HUES64 (cell line): Measurements from ENCODE around the gene DNAH8. TPM values are rescaled to one million over a fixed set of nuclear protein-coding genes. Genes with fewer than 3 reads are reported as not detected.

ENCODE experiments used
- H3K27ac ChIP-seq: 2 replicates; pipeline ENCODE4 v1.7.0; 2013; ENCODE audit warnings: low read depth, low read length, inconsistent platforms
- H3K27me3 ChIP-seq: 2 replicates; pipeline ENCODE4 v1.6.1; 2013; ENCODE audit warnings: mild to moderate bottlenecking, low read length; ENCODE audit not compliant: insufficient read depth
- H3K36me3 ChIP-seq: 2 replicates; pipeline ENCODE4 v1.6.1; 2013; ENCODE audit warnings: mild to moderate bottlenecking, low read length; ENCODE audit not compliant: insufficient read depth
- H3K4me1 ChIP-seq: 2 replicates; pipeline ENCODE4 v1.6.1; 2013; ENCODE audit warnings: mild to moderate bottlenecking, low read length, moderate library complexity; ENCODE audit not compliant: insufficient read depth
- H3K4me3 ChIP-seq: 2 replicates; pipeline ENCODE4 v1.5.1; 2013; ENCODE audit warnings: mild to moderate bottlenecking, low read length, moderate library complexity
- H3K9ac ChIP-seq: 2 replicates; pipeline ENCODE4 v1.6.1; 2013; ENCODE audit warnings: mild to moderate bottlenecking, low read depth, low read length
- H3K9me3 ChIP-seq: 2 replicates; pipeline ENCODE4 v1.6.1; 2013; ENCODE audit warnings: low read depth, low read length; ENCODE audit not compliant: insufficient read depth
- whole genome bisulfite sequencing: fragments of 150-250, 120-280 bp; methylation state at CpG from one replicate; pipeline ENCODE4 v1.1.7; 2013; ENCODE audit warnings: missing lambda C conversion rate; 5-methylcytosine and 5-hydroxymethylcytosine counted together
- polyA plus RNA-seq, 2 experiments: library from polyadenylated mRNA; stranded (reverse); fragments of 50-300 nt; gene quantifications; one replicate each; pipeline ENCODE4 v1.2.3, GENCODE V29; 2013

DNAH8 gene, protein sequence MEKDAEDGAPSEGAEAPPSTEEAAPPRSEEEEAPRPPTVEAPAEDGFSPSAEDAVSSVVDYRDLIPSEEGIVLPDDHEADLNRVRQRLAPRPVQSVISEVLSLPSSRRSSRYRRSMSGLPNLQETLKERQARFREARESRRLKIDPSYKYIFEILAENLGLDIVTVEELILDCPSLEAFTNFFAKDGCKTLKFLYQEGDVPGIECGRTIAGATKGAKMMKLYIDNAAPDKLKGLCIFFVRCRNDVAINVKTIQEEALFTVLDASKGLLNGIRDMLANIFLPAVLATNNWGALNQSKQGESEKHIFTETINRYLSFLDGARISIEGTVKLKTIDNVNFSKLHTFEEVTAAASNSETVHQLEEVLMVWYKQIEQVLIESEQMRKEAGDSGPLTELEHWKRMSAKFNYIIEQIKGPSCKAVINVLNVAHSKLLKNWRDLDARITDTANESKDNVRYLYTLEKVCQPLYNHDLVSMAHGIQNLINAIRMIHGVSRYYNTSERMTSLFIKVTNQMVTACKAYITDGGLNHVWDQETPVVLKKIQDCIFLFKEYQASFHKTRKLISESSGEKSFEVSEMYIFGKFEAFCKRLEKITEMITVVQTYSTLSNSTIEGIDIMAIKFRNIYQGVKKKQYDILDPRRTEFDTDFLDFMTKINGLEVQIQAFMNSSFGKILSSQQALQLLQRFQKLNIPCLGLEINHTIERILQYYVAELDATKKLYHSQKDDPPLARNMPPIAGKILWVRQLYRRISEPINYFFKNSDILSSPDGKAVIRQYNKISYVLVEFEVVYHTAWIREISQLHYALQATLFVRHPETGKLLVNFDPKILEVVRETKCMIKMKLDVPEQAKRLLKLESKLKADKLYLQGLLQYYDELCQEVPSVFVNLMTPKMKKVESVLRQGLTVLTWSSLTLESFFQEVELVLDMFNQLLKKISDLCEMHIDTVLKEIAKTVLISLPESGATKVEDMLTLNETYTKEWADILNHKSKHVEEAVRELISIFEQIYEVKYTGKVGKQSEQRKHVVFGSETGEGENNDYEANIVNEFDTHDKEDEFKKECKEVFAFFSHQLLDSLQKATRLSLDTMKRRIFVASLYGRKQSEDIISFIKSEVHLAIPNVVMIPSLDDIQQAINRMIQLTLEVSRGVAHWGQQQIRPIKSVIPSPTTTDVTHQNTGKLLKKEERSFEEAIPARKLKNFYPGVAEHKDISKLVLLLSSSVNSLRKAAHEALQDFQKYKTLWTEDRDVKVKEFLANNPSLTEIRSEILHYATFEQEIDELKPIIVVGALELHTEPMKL (N-terminal part only)
- under 0.01 TPM for polyA plus RNA-seq (2013, experiment 1 of 2)
- not detected for polyA plus RNA-seq (2013, experiment 2 of 2)

DNA sequence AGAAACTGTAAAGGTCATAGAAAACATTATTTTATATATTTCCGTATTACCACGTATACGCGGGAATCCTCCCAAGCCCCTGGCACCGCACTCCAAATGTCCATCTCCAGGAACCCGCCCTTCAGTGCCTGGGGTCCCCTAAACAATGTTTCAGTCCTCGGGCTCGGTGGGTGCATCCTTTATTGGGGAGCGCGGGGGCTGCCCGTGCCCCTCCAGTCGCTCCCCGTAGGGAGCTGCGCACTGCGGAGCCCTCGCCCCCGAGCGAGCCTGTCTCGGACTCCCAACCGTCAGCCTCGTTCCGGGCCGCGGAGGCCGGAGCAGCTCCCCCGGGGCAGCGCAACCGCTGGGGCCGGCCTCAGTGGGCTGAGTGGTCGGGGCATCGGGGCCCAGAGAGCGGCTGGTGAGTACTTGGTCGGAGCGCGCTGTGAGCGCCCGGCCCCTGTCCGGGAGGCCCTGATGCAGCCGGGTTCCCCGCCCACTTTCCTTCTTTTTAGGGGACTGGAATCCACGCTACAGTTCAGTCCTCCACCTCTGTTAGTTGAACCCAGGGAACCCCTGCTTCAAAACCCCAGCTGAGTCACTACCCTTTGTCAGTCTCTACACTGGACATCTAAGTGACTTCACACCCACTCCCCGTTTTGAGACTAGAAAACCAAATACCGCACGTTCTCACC is at the start of gene DNAH8:
TSS of gene DNAH8 (plus strand) at position 296 of the 674 bp plus-strand sequence. CDS start 7,499 bp downstream, outside the sequence.
- Histone ChIP-seq H3K4me3 (peak within 1 kb of the TSS; percentile 44), H3K9ac (peak within 1 kb of the TSS; percentile 45; the same call in 1 of the 2 replicates), H3K9me3 (peaks cover 5% of the 10 kb centered on the region; the same call in 1 of the 2 replicates), H3K36me3 (no peaks in the 10 kb centered on the region), H3K27me3 (peaks cover 45% of the 10 kb centered on the region), H3K27ac (no peak within 1 kb of the TSS), H3K4me1 (peaks cover 12% of the 10 kb centered on the region)
- WGBS: 6% methylated on average over 44 of the region's 44 CpGs

GRCh38 chr6:38671885-38672467 is 43.1 kb upstream of the DNAH8 start:
- 7% methylated on average over 2 of the region's 2 CpGs for WGBS
- Histone ChIP-seq H3K36me3 (peaks cover 24% of the 10 kb centered on the region), H3K9ac (no peak overlapping the region), H3K27me3 (no peaks in the 10 kb centered on the region), H3K9me3 (no peaks in the 10 kb centered on the region), H3K4me1 (no peaks in the 10 kb centered on the region), H3K27ac (no peak overlapping the region), H3K4me3 (no peak overlapping the region)

- Histone ChIP-seq H3K27me3 (no peaks in the 10 kb centered on the region), H3K9me3 (no peaks in the 10 kb centered on the region), H3K27ac (no peak overlapping the region), H3K4me3 (no peak overlapping the region), H3K36me3 (peaks cover 40% of the 10 kb centered on the region), H3K4me1 (no peaks in the 10 kb centered on the region), H3K9ac (no peak overlapping the region)
- WGBS: 84% methylated on average over 7 of the region's 9 CpGs
Observed at GRCh38 chr6:38673397-38674165, 41.5 kb upstream of the DNAH8 start.

- H3K4me1 ChIP-seq: no peaks in the 10 kb centered on the region
- H3K9ac ChIP-seq: no peak overlapping the region
- peaks cover 64% of the 10 kb centered on the region for H3K36me3 ChIP-seq
- H3K4me3 ChIP-seq: no peak overlapping the region
- WGBS: 93% methylated on average over 1 of the region's 2 CpGs
- no peaks in the 10 kb centered on the region for H3K9me3 ChIP-seq
- no peak overlapping the region for H3K27ac ChIP-seq
- H3K27me3 ChIP-seq: no peaks in the 10 kb centered on the region
Observed at GRCh38 chr6:38676236-38676973, 38.7 kb upstream of the DNAH8 start.

DNA sequence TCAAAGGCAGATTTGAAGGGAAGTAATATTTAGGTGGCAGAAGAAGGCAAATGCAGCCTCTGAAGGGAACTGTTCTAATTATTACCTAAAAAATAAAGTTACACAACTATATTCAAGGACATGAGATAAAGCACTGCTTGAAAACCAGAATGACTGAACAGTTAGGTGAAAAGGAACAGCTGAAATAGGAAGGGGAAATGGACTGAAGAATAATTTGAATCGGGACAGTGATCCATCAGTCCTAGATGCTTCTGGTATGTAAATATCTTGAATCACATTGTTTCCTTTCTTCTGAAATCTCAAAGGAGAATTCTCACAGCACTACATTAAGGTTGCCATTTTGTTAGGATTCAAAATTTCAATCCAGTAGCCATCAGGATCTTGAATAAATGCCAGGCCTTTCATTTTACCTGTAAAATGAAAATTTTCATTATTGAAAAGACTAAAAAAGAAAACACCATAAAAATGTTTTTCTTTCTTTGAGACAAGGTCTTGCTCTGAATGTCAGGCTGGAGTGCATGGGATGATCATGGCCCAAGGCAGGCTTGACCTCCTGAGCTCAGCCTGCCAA is 38.1 kb upstream of the DNAH8 start:
- no peak overlapping the region for H3K4me3 ChIP-seq
- no peaks in the 10 kb centered on the region for H3K9me3 ChIP-seq
- no peaks in the 10 kb centered on the region for H3K4me1 ChIP-seq
- no peak overlapping the region for H3K27ac ChIP-seq
- no peak overlapping the region for H3K9ac ChIP-seq
- WGBS: 100% methylated on average over 1 of the region's 1 CpG
- no peaks in the 10 kb centered on the region for H3K27me3 ChIP-seq
- H3K36me3 ChIP-seq: peaks cover 71% of the 10 kb centered on the region

DNA sequence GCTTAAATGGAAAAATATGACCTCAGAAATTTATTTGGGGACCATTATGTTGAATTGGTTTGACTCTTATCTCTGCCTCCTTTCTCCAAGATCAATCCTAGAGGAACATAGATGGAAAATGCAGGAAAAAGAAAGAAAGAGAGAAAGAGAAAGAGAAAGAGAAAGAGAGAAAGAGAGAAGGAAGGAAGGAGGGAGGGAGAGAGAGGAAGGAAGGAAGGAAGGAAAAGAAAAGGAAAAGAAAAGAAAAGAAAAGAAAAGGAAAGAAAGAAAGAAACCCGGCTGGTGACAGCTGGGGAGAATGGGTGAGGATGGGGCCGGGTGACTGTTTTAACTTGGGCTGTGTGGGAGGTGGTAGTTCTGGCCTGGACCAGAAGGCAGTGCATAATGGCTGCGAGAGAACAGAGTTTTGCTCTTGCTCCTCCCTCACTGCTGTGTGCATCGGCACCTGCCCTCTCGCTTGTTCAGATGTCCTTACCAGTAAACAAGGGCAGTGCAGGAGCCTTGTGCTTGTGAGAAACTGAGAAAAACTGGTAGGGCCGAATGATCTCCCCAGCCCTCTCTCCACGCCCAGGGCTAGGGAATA is 36.8 kb upstream of the DNAH8 start:
- Histone ChIP-seq H3K4me3 (no peak overlapping the region), H3K9me3 (no peaks in the 10 kb centered on the region), H3K27me3 (no peaks in the 10 kb centered on the region), H3K36me3 (peaks cover 83% of the 10 kb centered on the region), H3K4me1 (no peaks in the 10 kb centered on the region), H3K27ac (no peak overlapping the region), H3K9ac (no peak overlapping the region)
- 88% methylated on average over 7 of the region's 7 CpGs for WGBS

- Histone ChIP-seq H3K9ac (no peak overlapping the region), H3K9me3 (no peaks in the 10 kb centered on the region), H3K4me3 (no peak overlapping the region), H3K27ac (no peak overlapping the region), H3K27me3 (no peaks in the 10 kb centered on the region), H3K36me3 (peaks cover 93% of the 10 kb centered on the region), H3K4me1 (no peaks in the 10 kb centered on the region)
- WGBS: no CpG with 5 or more reads among the region's 1 CpG
Observed at GRCh38 chr6:38679668-38680067, 35.4 kb upstream of the DNAH8 start.

DNA sequence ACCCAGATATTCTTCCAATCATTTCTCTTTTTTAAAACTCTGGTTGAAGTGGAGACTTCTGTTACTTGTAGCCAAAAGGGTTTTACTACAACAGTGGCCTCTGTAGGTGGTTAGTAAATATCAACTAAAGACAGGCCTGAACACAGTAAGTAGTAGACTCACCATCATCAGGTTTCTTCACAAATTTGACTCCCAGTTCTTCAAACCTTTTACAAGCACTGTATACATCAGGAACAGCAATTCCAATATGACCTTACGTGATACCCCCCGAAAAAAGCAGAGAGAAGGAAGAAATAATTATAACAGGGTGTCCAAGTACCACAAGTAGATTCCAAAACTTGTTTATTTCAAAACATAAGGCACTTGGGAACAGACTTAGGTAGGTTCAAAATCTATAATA is 33.3 kb upstream of the DNAH8 start:
- H3K4me1 ChIP-seq: no peaks in the 10 kb centered on the region
- WGBS: no CpG with 5 or more reads among the region's 2 CpGs
- H3K36me3 ChIP-seq: peaks cover 93% of the 10 kb centered on the region
- H3K9me3 ChIP-seq: no peaks in the 10 kb centered on the region
- no peak overlapping the region for H3K27ac ChIP-seq
- no peak overlapping the region for H3K4me3 ChIP-seq
- no peaks in the 10 kb centered on the region for H3K27me3 ChIP-seq
- H3K9ac ChIP-seq: no peak overlapping the region

GRCh38 chr6:38684237-38684636 is 30.9 kb upstream of the DNAH8 start:
- no peaks in the 10 kb centered on the region for H3K27me3 ChIP-seq
- H3K4me1 ChIP-seq: no peaks in the 10 kb centered on the region; the same call in 1 of the 2 replicates
- H3K27ac ChIP-seq: no peak overlapping the region
- no peaks in the 10 kb centered on the region for H3K9me3 ChIP-seq
- WGBS: 100% methylated on average over 1 of the region's 1 CpG
- no peak overlapping the region for H3K9ac ChIP-seq
- peaks cover 74% of the 10 kb centered on the region for H3K36me3 ChIP-seq
- no peak overlapping the region for H3K4me3 ChIP-seq
